ENCODE measurements around the gene PACSIN3. TPM values are rescaled to one million over a fixed set of nuclear protein-coding genes. Genes with fewer than 3 reads are reported as not detected.

Gene PACSIN3
- total and polyA plus RNA-seq, 2 of the 8 experiments (the other 6 are each of a cell fraction or from before 2014, with no cell fraction given), result 23.8 to 47.2 TPM

DNA sequence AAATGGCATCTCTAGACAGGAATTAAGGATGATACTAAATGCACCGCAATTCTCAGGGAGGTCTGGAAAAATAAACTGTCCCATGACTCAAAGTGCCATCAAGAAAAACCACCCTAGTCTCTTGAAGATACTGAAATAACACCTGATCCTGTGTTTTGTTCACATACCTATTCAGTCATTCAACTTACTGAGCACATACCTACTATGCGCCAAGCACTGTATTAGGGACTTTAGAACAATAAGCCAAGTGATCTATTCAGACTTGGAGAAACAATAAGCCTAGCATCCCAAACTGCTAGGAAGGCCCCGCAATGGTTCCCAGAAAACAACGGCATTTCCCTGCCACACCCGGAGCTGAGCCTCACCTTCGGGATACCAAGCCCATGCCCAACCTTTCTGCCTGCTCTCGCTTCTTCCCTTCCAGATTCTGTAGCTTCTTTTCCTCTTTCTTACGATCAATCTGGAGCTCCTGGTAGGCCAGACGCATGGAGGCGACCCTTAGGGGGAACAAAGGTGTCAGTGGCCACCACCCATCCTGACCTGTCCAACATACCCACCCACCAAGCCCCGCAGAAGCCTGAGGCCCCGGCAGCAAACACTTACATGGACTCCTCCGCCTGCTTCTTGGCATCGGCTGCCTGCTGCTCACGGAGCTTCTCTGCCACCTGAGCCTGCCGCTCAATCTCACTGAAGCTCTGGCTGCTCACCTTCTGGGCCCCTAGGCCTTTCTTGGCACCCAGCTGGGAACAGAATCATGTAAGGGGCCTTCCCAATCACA, 15.0 kb downstream of the PACSIN3 start (continued):
- TF ChIP-seq, protein P1, sequence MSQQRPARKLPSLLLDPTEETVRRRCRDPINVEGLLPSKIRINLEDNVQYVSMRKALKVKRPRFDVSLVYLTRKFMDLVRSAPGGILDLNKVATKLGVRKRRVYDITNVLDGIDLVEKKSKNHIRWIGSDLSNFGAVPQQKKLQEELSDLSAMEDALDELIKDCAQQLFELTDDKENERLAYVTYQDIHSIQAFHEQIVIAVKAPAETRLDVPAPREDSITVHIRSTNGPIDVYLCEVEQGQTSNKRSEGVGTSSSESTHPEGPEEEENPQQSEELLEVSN (IDR thresholded peaks at IDR 0.05), result no peak
- no peak for TF ChIP-seq JUND (IDR thresholded peaks at IDR 0.05; ENCODE audit: low read length)
- TF ChIP-seq, protein P2, sequence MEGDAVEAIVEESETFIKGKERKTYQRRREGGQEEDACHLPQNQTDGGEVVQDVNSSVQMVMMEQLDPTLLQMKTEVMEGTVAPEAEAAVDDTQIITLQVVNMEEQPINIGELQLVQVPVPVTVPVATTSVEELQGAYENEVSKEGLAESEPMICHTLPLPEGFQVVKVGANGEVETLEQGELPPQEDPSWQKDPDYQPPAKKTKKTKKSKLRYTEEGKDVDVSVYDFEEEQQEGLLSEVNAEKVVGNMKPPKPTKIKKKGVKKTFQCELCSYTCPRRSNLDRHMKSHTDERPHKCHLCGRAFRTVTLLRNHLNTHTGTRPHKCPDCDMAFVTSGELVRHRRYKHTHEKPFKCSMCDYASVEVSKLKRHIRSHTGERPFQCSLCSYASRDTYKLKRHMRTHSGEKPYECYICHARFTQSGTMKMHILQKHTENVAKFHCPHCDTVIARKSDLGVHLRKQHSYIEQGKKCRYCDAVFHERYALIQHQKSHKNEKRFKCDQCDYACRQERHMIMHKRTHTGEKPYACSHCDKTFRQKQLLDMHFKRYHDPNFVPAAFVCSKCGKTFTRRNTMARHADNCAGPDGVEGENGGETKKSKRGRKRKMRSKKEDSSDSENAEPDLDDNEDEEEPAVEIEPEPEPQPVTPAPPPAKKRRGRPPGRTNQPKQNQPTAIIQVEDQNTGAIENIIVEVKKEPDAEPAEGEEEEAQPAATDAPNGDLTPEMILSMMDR (IDR thresholded peaks at IDR 0.05; ENCODE audit: control extremely low read depth in 1 of 3, insufficient read depth in 1 of 3, low read depth in 1 of 3, low read length in 3 of 3), result no peak
- TF ChIP-seq TAF7 (optimal IDR thresholded peaks at IDR 0.05; ENCODE audit: borderline replicate concordance, low read depth, low read length), result no peak
- no peak for TF ChIP-seq SP4 (IDR thresholded peaks at IDR 0.05; ENCODE audit: low read length)
- no peak for TF ChIP-seq CHD2 (IDR thresholded peaks at IDR 0.05; ENCODE audit: low read length)
- TF ChIP-seq TEAD4 (IDR thresholded peaks at IDR 0.05; ENCODE audit: low read depth, low read length), result no peak
- TF ChIP-seq MAFK (IDR thresholded peaks at IDR 0.05; ENCODE audit: low read depth, low read length), result no peak
